Activated T-cell treated with anti-CD3 and anti-CD28 coated beads for 24 hours (primary cell): ENCODE results near the gene LUZP1.

Experiments
- DNase-seq: peaks from one replicate; pipeline ENCODE4 v3.0.0-alpha.2; 2020; ENCODE audit warnings: low read depth

LUZP1 gene

DNA sequence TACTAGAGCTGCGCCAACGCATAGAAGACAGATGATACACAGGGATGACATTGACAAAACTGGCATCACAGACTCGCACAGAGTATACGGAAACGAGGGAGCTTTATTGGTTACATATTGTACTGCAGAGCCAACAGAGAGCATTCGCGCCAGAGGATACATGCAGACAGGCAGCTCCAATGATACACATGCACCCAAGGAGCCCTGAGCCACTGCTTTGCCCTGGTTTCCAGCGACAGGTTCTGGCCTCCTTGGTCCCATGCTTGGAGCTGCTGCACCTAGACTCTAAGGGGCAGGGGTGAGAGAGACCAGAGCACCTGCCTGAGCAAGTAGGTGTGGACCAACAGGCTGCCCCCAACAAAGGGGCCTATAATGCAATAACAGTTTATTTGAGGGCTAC lies 83.8 kb downstream of the LUZP1 start:
- no peak for DNase-seq

DNA sequence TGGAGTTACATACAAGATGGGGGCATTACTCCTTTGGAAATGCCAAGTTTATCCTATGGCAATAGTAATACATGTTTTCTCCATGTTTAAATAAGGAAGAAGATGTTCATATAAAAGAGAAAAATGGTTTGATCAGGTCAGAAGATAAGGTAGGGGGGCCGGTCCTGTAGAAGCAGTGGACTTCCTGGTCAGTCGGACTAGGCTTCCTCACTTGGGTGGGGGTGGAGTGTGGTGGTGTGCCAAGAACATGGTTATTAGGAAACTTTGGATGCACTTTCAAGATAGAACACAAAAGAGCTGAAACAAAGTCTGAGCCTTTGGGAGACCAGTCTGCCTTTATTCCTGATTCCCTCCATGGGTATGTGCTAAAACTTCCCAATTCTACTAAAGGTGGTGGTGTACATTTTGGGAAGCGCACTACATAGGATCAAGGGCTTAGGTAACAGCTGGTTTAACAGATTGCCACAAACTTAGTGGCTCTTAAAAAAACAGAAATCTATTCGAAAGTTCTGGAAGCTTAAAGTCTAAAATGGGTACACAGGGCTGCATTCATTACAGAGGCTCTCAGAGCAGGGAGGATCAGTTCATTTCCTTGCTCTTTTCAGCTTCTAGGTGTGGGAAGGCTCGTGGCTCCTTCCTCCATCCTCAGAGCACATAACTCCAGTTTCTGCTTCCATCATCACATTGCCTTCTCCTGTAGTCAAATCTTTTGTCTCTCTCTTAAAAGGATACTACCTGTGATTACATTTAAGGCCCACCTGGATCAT lies 84.8 kb downstream of the LUZP1 start:
- no peak for DNase-seq

DNA sequence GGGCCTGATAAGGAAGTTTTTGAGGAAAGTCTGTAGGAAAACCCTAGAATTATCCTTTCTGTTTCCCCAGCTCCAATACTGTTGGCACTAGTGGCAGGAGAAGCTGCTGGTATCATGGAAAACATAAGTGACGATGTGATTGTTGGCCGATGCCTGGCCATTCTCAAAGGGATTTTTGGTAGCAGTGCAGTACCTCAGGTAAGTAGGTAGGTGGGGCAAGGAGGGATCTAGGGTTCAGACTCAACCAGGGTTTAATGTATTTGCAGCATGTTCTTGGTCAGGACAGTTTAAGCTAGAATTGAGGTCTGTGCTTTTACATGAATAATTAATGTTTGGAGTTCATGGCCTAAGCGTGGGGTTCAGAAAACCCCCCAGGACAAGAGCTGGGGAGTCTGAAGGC lies 87.3 kb downstream of the LUZP1 start:
- DNase-seq: no peak

DNA sequence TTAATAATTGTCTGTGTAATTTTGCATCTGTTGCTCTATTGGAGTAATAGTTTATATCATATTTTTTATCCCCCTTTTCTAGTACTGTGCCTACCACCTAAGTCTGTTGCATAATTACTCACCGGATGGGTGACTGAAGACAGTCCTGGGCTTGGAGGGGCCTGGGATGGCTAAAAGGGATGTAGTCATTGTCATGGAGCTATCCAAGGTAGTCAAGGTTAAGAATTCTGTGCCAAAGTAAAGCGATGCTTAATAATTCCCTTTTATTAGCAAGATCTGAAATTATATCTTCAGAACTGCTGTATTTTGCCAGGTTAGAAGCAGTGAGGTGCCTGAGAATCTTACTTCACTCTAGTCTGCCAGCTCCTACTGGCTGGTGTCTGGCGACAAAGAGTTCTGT lies 87.8 kb downstream of the LUZP1 start:
- no peak for DNase-seq

DNA sequence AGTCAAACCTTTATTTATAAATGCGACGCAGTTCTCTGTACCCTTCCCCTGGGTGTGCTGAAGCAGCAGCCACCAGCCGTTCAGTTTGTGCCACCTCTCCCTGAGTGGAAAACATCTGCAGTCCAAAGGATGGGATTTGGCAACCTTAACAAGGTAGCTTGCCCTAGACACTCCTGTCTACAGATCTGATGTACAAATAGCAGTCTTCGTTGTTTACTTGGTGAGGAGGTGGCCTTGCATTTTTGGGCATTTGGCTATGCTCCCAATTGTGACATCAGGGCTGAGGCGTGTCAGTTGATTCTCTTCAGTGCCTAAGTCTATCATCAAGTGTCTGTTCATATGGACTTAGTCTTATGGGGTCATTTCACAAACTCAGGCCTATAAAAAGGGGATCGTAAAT lies 89.6 kb downstream of the LUZP1 start:
- DNase-seq: no peak

DNA sequence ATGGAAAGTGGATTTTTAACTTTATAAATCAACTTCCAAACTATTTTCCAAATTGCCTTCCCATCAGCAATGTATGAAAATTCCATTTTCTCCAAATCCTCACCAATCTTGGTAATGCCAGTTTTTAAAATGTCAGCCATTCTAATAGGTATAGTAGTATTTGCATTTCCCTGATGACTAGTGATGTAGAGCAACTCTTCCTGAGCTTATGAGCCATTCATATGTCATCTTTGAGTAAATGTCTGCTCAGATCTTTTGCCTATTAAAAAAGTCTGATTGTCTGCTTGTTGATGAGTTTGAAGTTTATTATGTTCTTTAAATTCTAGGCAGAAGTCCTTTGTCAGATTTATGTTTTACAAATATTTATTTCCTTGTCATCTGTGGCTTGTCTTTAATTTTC lies 94.6 kb downstream of the LUZP1 start:
- no peak for DNase-seq

DNA sequence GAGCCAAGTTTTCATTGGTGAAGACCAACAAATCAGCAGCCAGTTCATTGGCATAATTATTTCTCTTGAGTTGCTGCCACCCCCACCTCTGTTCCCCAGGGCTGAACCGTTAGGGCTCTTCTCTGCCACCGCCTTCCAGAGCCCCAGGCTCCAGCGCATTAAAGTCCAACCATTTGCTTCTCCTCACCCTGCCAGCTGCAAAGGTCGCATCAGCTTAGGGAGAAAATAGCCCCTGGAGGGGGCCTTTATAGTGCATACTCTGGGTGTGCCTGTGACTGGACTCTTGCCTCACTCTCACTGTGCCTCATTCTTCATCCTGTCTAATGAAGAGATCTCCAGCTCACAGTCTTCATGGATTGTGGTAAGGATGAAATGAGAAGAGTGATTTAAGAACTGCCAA lies 99.0 kb downstream of the LUZP1 start:
- DNase-seq: no peak

DNA sequence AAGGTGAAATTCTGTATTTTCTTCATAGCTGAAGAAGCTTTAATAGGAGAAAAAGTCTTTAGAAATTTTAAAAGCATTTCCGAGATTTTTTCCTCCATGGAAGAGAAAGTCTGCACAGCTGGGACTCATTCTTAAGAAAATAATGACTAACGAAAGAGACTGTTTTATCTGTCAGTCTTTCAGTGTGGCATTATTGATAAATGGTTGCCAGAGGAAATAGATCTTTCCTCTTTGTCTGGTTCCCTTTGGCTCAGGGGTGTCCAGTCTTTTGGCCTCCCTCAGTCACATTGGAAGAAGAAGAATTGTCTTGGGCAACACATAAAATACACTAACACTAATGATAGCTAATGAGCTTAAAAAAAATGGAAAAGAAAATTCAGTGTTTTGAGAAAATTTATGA lies 99.5 kb downstream of the LUZP1 start:
- DNase-seq: no peak

DNA sequence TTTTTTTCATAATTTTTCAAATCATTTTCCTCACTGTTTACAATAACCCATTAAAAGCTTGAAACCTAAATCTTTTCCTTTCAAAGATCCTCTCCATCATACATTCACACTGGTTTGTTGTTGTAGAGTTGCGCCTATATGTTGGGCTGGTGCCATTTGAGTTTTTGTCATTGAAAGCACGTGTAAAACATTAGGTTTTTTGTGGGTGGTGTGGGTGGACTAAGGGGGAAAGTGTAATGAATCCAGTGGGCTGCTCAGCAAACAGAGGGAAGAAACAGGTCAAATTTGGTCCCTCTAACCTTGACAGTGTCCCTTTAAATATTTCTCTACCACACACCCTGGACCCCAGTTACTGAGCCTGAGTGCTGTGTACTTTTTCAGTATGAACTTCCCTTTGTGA lies 102.6 kb downstream of the LUZP1 start:
- DNase-seq: no peak

DNA sequence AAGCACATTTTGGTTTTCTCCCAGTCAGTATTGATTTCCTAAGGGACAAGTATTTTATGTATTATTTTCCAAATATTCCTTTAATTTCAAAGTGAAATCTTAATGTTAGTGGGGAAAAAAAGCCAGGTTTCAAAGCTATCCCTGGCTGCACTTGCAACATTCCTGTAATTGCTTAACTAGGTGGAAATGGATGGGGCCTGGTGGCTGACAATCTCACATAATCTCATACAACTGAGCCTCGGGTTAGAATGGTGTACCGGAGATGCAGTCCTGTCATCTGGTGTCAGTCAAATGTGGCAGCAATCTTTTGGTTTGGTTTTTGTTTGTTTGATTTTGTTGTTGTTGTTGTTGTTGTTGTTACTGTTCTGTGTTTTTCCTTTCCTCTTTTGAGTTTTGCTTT lies 103.3 kb downstream of the LUZP1 start:
- no peak for DNase-seq

DNA sequence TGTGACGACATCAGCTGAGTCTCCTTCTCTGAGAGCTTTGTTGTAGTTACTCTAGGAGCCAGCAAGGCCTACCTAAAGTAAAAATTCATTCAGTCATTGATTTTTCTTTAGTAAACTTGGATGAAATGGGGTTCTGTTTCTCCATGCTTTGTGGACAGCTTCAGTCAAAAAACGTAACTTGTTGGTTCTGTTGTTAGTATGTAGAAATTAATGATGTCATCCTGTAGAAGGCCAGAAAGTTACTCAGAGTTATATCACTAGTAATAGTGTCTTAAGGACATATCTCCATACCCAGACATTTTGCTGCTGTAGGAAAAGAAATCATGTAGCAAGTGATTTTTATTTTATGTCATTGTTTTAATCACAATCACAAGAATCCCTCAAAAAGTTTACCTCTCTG lies 106.4 kb downstream of the LUZP1 start:
- no peak for DNase-seq

DNA sequence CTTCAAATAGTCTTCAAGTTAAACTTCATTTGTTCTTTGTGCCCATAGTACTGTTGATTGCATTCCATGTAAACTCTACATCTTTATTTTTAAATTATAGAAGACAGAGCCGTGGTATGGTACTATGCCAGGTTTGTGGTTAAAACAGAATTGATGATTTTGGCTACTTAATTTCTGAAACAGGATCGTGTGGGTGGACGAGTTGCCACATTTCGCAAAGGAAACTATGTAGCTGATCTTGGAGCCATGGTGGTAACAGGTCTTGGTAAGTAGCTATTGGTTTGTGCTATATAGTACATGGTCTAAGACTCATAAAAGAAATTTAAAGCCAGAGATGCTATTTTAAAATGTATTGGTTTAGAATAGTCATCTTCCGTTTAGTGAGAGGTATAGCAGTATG lies 111.4 kb downstream of the LUZP1 start:
- DNase-seq: no peak

DNA sequence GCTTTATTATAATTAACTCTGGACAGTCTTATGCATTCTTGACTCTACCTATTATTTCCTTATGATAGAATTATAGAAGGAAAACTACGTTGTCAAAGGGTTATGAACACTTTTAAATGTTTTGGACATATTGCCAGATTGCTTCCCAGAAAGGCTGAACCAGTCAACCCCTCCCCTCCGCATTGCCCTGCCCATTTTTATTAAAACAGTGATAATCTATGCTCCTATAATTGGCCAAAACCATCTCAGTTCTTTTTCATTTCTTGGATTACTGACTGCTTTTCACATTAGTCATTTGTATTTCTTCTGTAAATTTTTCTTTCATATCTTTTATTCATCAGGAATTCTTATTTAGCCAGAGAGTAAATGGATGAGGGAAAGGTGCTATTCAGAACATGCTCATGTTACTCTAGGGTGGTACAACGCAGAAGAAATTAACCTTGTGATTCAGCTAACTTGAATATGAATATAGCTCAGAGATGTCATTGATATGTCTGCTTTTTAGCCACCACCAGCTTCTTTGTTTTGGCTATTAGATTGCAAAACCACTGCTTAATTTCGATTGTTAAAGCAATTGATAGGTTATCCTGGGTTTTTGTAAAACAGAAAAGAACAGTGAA lies 117.3 kb downstream of the LUZP1 start:
- no peak for DNase-seq

DNA sequence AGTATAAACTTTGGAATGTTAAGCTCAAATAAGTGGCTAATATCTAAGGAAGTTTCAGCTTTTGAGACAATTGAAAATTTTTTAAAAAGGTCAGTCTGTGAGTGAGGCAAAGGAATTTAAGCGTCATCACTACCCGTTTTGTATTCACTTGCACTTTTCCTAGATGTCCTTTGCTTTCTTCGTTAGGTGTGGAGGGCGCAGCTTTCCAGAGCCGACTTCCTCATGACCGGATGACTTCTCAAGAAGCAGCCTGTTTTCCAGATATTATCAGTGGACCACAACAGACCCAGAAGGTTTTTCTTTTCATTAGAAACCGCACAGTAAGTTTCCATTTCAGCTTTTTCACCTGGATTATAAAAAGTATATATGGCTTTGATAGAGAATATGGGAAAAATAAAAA lies 118.5 kb downstream of the LUZP1 start:
- DNase-seq: no peak

DNA sequence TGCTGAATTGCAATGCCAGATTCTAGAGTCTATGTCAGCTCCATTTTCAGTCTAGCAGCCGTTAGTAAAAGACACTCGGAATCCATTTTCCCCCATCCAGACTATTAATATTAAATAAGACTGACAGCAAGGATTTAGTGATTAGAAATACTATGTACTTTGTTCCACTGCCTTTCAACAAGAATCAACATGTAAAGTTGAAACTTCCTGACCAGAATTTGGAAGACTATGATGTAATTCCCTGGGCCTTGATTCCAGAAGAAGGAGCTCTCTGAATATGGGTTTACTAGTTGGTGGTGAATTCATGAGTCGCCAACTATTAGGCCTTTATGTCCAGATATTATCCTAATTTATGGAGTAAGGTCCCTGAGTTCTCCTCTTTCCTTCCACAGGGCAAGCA lies 124.6 kb downstream of the LUZP1 start:
- DNase-seq: no peak

DNA sequence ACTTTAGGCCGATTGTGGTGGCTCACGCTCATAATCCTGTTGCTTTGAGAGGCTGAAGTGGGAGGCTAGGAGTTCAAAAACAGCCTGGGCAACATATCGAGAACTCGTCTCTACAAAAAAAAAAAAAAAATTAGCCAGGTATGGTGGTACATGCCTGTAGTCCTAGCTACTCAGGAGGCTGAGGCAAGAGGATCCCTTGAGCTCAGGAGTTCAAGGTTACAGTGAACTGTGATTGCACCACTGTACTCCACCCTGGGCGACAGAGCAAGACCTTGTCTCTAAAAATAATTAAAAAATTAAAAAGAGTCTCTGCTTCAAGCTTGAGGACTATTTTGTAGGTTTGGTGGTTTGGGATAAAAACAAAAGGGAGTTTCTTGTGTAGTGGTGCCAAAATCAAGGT lies 128.1 kb downstream of the LUZP1 start:
- no peak for DNase-seq

DNA sequence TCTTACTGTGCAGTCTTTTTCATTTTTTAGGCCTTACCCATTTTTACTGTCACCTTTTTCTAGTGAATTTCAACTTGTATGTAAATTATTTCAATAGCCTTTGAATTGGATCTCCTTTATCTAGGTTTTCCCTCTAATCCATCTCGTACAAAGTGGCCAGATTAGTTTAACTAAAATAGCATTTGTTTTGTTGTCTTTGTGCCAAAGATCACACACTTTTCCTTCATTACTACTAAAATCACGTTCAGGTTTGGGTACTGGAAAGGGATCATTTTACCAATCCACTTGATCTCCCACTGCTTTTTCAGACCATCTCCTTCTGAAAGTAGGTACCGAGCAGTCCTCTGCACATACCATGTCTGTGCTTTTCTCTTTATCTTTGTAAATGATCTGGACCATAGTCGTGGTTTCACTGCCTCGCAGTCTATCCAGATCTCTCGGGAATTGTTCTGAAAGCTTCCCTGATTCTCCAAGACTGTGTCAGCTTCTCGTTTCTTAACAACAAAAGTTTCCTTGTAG lies 129.3 kb downstream of the LUZP1 start:
- DNase-seq: no peak

DNA sequence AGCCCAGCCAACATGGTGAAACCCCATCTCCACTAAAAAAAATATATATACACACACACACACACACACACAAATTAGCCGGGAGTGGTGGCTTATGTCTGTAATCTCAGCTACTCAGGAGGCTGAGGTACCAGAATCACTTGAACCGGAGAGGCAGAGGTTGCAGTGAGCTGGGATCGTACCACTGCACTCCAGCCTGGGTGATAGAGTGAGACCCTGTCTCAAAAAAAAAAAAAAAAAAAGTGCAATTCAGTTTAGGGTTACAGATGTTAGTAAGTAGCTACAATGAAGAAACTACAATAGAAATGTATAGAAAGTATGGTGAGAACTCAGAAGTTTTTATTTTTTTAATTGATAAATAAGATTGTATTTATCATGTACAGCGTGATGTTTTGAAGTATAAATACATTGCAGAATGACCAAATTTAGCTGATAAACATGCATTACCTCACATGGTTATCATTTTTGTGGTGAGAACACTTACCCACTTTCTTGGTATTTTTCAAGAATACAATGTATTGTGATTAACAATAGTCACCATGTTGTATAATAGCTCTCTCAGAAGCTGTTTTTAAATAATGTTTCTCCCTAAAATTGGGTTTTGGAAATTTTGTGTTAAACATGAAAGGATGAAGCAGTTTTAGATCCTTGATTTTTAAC lies 131.4 kb downstream of the LUZP1 start:
- DNase-seq: no peak

DNA sequence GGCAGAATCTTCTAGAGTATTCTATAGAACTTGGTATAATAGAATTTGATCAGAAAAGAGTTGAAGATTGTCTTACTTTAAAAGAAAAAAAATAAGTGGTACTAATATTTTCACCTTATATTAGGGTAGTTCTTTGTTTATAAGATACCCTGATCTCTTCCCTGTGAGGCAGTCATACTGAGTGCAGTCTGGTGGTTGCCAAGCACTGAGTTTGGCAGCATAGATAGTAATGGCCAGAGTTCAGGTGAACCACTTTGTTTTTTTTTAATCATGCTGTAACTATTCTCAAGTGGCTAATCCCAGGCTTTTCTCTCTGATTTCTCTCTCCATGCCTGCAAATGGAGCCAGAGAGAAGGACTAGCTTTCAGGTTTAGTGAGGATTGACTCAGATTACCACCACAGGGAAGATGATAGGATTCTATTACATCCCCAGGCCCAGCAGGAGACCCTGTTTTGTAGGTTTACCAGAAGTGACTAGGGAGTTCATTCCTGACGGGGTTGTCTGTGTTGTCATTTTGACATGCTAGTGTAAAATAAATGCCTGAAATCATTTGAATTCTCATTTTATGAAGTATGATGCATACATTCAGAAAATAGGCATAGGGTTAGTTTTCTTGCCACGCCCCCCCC lies 132.7 kb downstream of the LUZP1 start:
- no peak for DNase-seq
